NCI-H2081 treated with DMSO at 0.1 percent for 48 hours (cell line): ENCODE data around the gene GRAMD4.
"Not testable (repeated sequence)": the region's sequence is repeated elsewhere in the genome, so short reads cannot be mapped to it uniquely, and the experiment has no call there.

ENCODE experiments used
- DNase-seq: peaks from one replicate; lab custom pipeline; 2025; lab: John Stamatoyannopoulos, UW

GRAMD4 gene

DNA sequence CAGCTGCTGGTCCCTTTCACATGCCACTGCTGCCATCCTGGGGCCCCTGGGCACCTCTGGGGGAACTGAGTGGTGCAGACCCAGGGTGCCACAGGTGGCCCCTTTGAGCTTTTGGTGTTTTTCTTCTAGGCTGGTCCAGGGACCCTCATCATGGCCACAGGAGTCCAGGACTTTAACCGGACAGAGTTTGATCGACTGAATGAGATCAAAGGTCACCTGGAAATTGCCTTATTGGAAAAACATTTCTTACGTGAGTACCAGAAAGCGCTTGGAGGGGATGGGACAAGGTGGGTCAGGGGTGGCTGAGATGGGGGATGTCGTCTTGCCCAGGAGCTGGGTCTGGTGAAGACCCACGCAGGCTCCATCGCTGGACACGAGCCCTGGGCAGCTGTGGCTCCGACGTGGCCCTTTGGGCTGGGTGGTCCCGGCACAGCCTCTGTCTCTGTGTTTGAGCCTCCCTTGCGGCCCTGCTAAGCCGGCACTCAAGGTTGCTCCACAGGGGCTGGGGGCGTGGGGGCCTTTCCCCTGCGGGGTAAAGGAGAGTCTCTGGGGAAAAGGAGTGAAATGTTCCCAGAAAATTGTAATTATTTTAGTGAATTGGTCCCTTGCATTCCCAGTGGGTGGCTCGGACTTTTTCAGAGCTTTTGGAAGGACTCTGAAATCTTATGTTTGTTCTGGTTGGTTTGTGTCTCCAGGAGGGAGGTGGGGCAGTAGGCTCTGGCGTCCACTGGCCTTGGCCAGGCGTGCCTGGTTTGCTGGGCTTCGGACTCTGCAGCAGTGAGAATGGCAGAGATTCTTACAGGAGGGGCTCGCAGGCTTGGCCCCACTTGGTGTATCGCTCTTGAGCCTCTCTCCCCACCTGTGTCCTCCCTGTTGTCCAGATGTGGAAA, 17.8 kb downstream of the GRAMD4 start:
- no peak for DNase-seq

DNA sequence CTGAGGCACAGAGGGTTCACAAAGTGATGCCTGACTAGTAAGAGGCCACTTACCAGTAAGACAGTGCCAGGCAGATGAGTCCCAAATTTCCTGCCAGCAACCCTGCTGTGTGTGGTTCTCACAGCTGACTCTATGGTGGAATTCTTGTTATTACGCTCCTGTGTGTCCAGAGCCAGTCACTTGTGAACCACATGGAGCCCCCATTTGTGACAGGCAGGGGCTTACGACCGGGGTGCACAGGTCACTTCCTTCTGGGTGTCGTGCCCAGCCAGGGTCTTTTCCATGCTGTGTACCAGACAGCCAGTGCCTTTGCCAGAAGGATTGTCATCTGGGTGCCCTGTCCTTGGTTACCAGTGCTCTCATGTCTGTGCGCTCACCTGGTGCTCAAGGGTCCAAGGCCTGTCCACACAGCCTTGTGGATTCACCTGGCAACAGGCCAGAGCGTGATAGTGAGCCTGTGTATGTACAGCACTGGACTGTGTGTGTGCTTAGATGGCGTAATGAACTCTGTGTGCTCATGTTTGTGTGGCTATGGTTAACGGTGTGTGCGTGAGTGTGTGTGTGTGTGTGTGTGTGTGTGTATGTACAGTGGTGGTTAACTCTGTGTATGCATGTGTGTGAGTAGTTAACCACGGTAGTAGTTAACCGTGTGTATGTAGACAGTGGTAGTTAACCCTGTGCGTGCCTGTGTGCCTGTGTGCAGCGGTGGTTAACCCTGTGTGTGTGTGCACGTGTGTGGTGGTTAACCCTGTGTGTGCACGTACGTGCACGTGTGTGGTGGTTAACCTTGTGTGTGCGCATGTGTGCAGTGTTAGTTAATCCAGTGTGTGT, 18.6 kb downstream of the GRAMD4 start:
- DNase-seq, result no peak

GRCh38 chr22:46639843-46640242, 19.7 kb downstream of the GRAMD4 start:
- no peak for DNase-seq

- DNase-seq, result no peak
Observed at GRCh38 chr22:46640293-46641055, 20.3 kb downstream of the GRAMD4 start.

DNA sequence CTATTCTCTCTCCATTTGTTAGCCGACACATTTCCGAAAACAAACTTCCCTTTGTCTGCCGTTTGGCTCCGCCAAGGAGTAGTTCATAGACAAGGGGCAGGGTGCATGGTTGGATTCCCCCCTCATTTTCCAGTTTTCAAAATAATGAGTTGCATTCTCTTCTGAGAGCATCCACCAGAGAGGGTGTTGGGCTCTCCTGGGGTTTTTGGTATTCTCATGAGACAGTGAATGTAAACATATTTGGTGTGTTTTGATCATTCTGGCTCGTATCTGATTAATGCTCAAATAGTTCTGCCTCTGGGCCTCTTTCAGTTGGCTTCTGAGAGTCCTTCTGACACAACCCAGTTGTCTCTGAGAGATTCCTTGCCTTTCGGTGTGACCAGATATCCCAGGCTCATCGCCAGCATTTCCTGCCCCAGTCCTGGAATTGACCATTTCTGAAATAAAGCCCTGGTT, 21.7 kb downstream of the GRAMD4 start:
- DNase-seq, result no peak

DNA sequence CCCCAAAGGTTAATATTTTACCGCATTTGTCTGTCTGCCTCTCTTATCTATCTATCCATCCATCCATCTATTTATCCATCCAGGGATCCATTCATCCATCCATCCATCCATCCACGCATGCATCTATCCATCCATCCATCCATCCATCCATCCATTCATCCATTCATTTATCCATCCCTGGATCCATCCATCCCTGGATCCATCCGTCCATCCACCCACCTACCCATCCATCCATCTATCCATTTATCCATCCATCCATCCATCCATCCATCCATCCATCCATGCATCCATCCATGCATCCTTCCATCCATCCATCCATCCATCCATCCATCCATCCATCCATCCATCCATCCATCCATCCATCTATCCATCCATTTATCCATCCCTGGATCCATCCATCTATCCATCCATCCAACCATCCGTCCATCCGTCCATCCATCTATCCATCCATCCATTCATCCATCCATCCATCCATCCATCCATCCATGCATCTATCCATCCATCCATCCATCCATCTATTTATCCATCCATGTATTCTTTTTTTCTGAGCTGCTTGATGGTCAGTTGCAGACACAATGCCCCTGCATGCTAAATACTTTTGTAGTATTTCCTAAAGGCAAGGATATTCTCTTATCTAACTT, 22.8 kb downstream of the GRAMD4 start:
- not testable (repeated sequence) for DNase-seq

- DNase-seq, result no peak
Observed at GRCh38 chr22:46646531-46647215, 26.5 kb downstream of the GRAMD4 start.

GRCh38 chr22:46648225-46648820, 28.1 kb downstream of the GRAMD4 start:
- not testable (repeated sequence) for DNase-seq

DNA sequence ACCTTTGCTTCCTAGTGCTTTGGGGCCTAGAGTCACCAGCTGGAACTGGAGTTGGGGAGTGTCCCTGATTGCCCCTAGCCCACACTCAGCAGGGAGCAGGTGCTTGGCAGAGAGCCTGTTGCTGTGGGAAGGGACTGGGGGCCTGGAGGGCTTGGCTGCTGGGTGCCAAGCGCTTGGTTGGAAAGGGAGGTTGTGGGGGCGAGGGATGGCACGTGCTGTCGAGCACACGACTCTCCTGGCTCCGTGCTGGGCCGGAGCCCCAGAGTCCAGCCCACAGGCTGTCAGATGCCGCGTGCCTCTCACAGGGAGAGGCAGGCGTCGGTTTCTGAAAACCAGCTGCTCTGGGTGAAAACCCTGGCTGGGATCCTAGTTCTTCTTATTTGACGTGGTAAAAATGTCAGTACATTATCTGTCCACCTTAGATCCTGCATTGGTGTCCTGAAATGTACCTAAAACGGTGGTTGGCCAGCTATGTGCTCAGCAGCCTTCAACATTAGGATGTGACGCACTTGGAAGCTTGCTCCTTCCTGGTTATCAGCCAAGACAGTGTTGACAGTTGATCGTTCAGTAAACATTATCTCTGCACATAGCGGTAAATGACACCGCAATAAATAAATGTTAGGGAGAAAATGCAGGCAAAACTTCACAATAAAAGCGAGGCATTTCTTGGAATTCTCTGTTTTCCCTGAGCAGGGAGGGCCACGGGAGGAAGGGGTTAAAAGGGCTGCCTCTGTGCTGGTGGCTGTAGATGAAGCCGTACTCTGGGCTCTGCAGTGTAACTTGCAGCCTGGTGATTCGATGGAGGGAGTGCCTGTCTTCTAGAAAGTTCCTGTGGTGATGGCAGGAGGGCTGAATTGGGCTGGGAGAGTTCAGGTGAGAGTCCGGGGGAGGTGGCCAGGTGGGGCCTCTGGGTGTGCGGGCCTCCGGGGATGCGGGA, 29.2 kb downstream of the GRAMD4 start:
- no peak for DNase-seq

GRCh38 chr22:46650078-46650810, 30.1 kb downstream of the GRAMD4 start:
- DNase-seq, result no peak

DNA sequence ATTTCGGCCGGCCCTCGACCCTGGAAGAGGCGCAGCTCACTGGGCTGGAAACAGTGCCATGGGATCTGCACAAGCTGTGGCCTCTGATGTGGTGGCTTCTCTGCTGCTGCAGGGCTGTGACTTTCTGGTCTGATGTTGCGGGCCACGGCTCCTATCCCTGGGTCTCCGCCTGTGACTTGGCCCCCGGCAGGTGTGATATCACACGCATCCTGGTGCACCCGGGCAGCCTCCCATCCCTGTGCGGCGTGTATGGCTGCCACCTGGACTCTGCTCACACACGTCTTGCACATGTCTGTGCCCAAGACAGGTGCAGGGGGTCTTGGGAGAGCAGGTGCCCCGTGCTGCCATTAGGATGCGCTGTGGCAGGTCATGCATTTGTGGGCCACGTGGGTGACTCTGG, 31.1 kb downstream of the GRAMD4 start:
- DNase-seq, result no peak

GRCh38 chr22:46652081-46652846, 32.1 kb downstream of the GRAMD4 start:
- no peak for DNase-seq

GRCh38 chr22:46652847-46653331, 32.7 kb downstream of the GRAMD4 start:
- DNase-seq, result no peak

GRCh38 chr22:46653596-46653995, 33.4 kb downstream of the GRAMD4 start:
- no peak for DNase-seq

DNA sequence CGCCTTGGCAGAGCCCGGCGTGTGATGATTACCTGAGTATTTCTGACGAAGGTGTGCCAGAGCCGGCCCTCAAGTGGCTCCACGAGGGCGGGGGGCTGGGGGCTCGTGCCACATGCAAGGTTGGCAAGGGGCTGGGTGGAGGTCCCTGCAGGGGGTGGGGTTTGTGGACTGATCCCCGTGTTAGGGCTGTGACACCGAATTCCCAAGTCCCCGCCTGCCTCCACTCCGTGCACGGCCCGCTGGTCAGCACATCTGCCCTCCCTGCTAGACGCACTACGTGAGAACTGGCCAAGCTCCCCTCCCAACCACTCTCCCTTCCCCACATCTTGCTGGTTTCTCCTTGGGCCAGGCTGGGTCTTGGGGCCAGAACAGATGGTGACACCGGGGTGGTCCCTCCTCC, 34.2 kb downstream of the GRAMD4 start:
- DNase-seq, result no peak

- no peak for DNase-seq
Observed at GRCh38 chr22:46654927-46655595, 34.9 kb downstream of the GRAMD4 start.

GRCh38 chr22:46655861-46656608, 35.8 kb downstream of the GRAMD4 start:
- no peak for DNase-seq
